Osteocyte (in vitro differentiated cells): ENCODE measurements around the gene HDAC4. TPM values are rescaled to one million over a fixed set of nuclear protein-coding genes. Genes with fewer than 3 reads are reported as not detected.

Experiments
- DNase-seq: peaks from one replicate; pipeline ENCODE4 v3.0.0; 2021; ENCODE audit warnings: mixed read lengths; ENCODE audit not compliant: unreplicated experiment; ENCODE audit errors: extremely low spot score
- H3K27ac Mint-ChIP-seq: one replicate; pipeline ENCODE4 v1.8.0; 2021; ENCODE audit warnings: mild to moderate bottlenecking, mixed read lengths; ENCODE audit not compliant: unreplicated experiment
- H3K27me3 Mint-ChIP-seq: one replicate; pipeline ENCODE4 v1.8.0; 2021; ENCODE audit warnings: mixed read lengths; ENCODE audit not compliant: unreplicated experiment
- H3K36me3 Mint-ChIP-seq: one replicate; pipeline ENCODE4 v1.8.0; 2021; ENCODE audit warnings: mixed read lengths; ENCODE audit not compliant: unreplicated experiment
- H3K4me1 Mint-ChIP-seq: one replicate; pipeline ENCODE4 v1.8.0; 2021; ENCODE audit warnings: mixed read lengths; ENCODE audit not compliant: unreplicated experiment
- H3K4me3 Mint-ChIP-seq: one replicate; pipeline ENCODE4 v1.8.0; 2021; ENCODE audit warnings: mild to moderate bottlenecking, moderate library complexity, mixed read lengths; ENCODE audit not compliant: unreplicated experiment
- H3K9me3 Mint-ChIP-seq: one replicate; pipeline ENCODE4 v1.8.0; 2021; ENCODE audit warnings: mixed read lengths; ENCODE audit not compliant: unreplicated experiment
- CTCF ChIP-seq: fragments of 200-600 bp; sonication (generic); IDR thresholded peaks from 2 replicates; pipeline ENCODE4 v1.5.0; 2021; ENCODE audit warnings: antibody characterized with exemption, mild to moderate bottlenecking, moderate library complexity
- total RNA-seq: library from RNA; stranded (reverse); gene quantifications from 2 replicates; pipeline ENCODE4 v1.2.1, GENCODE V29; 2021

The HDAC4 gene
- total RNA-seq, 1 donor from 2014 or later, result 30.3 TPM

GRCh38 chr2:239386001-239386670 lies 14.7 kb downstream of the HDAC4 start:
- no peak for TF ChIP-seq CTCF
- DNase-seq, result no peak
- Mint-ChIP-seq H3K9me3 (no peaks in the 10 kb centered on the region), H3K27ac (no peak overlapping the region), H3K27me3 (no peaks in the 10 kb centered on the region), H3K4me1 (no peaks in the 10 kb centered on the region), H3K36me3 (peaks cover 6% of the 10 kb centered on the region), H3K4me3 (no peak overlapping the region)

- no peak for TF ChIP-seq CTCF
- no peak for DNase-seq
- Mint-ChIP-seq H3K27ac (no peak overlapping the region), H3K4me3 (no peak overlapping the region), H3K27me3 (no peaks in the 10 kb centered on the region), H3K4me1 (no peaks in the 10 kb centered on the region), H3K9me3 (no peaks in the 10 kb centered on the region), H3K36me3 (peaks cover 6% of the 10 kb centered on the region)
These were observed 15.5 kb downstream of the HDAC4 start for GRCh38 chr2:239385096-239386000.

- no peaks in the 10 kb centered on the region for H3K9me3 Mint-ChIP-seq
- peaks cover 3% of the 10 kb centered on the region for H3K36me3 Mint-ChIP-seq
- no peak overlapping the region for H3K27ac Mint-ChIP-seq
- TF ChIP-seq CTCF, result no peak
- no peak for DNase-seq
- no peak overlapping the region for H3K4me3 Mint-ChIP-seq
- no peaks in the 10 kb centered on the region for H3K4me1 Mint-ChIP-seq
- H3K27me3 Mint-ChIP-seq, result no peaks in the 10 kb centered on the region
These were observed 17.1 kb downstream of the HDAC4 start for GRCh38 chr2:239383759-239384156.

- no peak overlapping the region for H3K27ac Mint-ChIP-seq
- peaks cover 3% of the 10 kb centered on the region for H3K36me3 Mint-ChIP-seq
- no peaks in the 10 kb centered on the region for H3K9me3 Mint-ChIP-seq
- no peak for TF ChIP-seq CTCF
- H3K4me3 Mint-ChIP-seq, result no peak overlapping the region
- H3K4me1 Mint-ChIP-seq, result no peaks in the 10 kb centered on the region
- H3K27me3 Mint-ChIP-seq, result no peaks in the 10 kb centered on the region
- DNase-seq, result no peak
These were observed 17.6 kb downstream of the HDAC4 start for GRCh38 chr2:239383036-239383758.
